ENCODE results near the gene EHMT2. TPM values are rescaled to one million over a fixed set of nuclear protein-coding genes. Genes with fewer than 3 reads are reported as not detected.

The EHMT2 gene
- total and polyA plus RNA-seq, 4 donors, result 7.9 to 21.4 (median 10.6) TPM

- Histone ChIP-seq H3K9me3 (ENCODE audit: control insufficient read depth in 4 of 4, low read length in 3 of 4) (no peaks in the 10 kb centered on the region), H3K36me3 (ENCODE audit: control insufficient read depth in 4 of 4, insufficient read depth in 3 of 4, low read depth in 1 of 4, low read length in 3 of 4) (peaks cover 11 to 40% (median 18%) of the 10 kb centered on the region in 4 donors), H3K9ac (ENCODE audit: low read depth in 1 of 2, low read length in 2 of 2) (no peak overlapping the region), H3K4me3 (ENCODE audit: low read depth in 1 of 3, low read length in 3 of 3) (no peak overlapping the region), H3K4me1 (ENCODE audit: control insufficient read depth in 4 of 4, insufficient read depth in 4 of 4, low read length in 3 of 4) (no peaks in the 10 kb centered on the region), H3K27me3 (ENCODE audit: control insufficient read depth in 4 of 4, insufficient read depth in 4 of 4, low read length in 3 of 4) (no peaks in the 10 kb centered on the region), H3K27ac (ENCODE audit: low read depth in 1 of 2, low read length in 2 of 2) (no peak overlapping the region)
- no peak for TF ChIP-seq ZBTB33 (IDR thresholded peaks at IDR 0.05)
- TF ChIP-seq YY1 (IDR thresholded peaks at IDR 0.05), result no peak
- no peak for TF ChIP-seq RAD21 (IDR thresholded peaks at IDR 0.05)
- no peak for TF ChIP-seq FOXA2 (IDR thresholded peaks at IDR 0.05)
- WGBS, result 81% methylated on average over 13 of the region's 13 CpGs
- no peak for DNase-seq (ENCODE audit: low spot score)
Observed at GRCh38 chr6:31879143-31879542, 18.4 kb downstream of the EHMT2 start.

GRCh38 chr6:31878726-31879125, 18.8 kb downstream of the EHMT2 start, which contains the start of gene SLC44A4:
Gene SLC44A4 (minus strand): TSS chr6:31878997. CDS start chr6:31878980, 17 bp downstream.
- H3K4me1 ChIP-seq (ENCODE audit: control insufficient read depth in 4 of 4, insufficient read depth in 4 of 4, low read length in 3 of 4), result no peaks in the 10 kb centered on the region
- no peak for DNase-seq (ENCODE audit: low spot score)
- H3K36me3 ChIP-seq (ENCODE audit: control insufficient read depth in 4 of 4, insufficient read depth in 3 of 4, low read depth in 1 of 4, low read length in 3 of 4), result peaks cover 11 to 36% (median 16%) of the 10 kb centered on the region in 4 donors
- H3K27me3 ChIP-seq (ENCODE audit: control insufficient read depth in 4 of 4, insufficient read depth in 4 of 4, low read length in 3 of 4), result no peaks in the 10 kb centered on the region
- H3K4me3 ChIP-seq (ENCODE audit: low read depth in 1 of 3, low read length in 3 of 3), result no peak within 1 kb of the TSS
- H3K9ac ChIP-seq (ENCODE audit: low read depth in 1 of 2, low read length in 2 of 2), result no peak within 1 kb of the TSS
- no peak within 1 kb of the TSS for H3K27ac ChIP-seq (ENCODE audit: low read depth in 1 of 2, low read length in 2 of 2)
- WGBS, result 81% methylated on average over 18 of the region's 18 CpGs
- TF ChIP-seq HNF4A (conservative IDR thresholded peaks at IDR 0.05) (no peak), GABPA (IDR thresholded peaks at IDR 0.05 in 1 of 2, conservative IDR thresholded peaks at IDR 0.05 in 1 of 2) (no peak), FOXA2 (IDR thresholded peaks at IDR 0.05) (no peak), EGR1 (IDR thresholded peaks at IDR 0.05; ENCODE audit: low read depth in 2 of 2) (no peak), RXRA (IDR thresholded peaks at IDR 0.05) (no peak), YY1 (IDR thresholded peaks at IDR 0.05) (no peak), HNF4G (IDR thresholded peaks at IDR 0.05) (no peak), MAX (IDR thresholded peaks at IDR 0.05) (no peak), NR2F2 (IDR thresholded peaks at IDR 0.05) (no peak), FOXA1 (IDR thresholded peaks at IDR 0.05) (no peak), JUND (IDR thresholded peaks at IDR 0.05) (no peak), ZBTB33 (IDR thresholded peaks at IDR 0.05) (no peak), CTCF (IDR thresholded peaks at IDR 0.05; ENCODE audit: low read depth, low read length, missing input control) (no peak), SP1 (IDR thresholded peaks at IDR 0.05) (no peak)
- H3K9me3 ChIP-seq (ENCODE audit: control insufficient read depth in 4 of 4, low read length in 3 of 4), result no peaks in the 10 kb centered on the region

Data from liver (tissue), 9 donors.